Upper lobe of left lung (tissue), 4 donors: ENCODE data around the gene ATXN7L3.

Experiments used
- POLR2A ChIP-seq, 4 donors: fragments of 450-650 bp; IDR thresholded peaks; one replicate each; pipeline ENCODE4 v1.5.1; 2016 to 2017; ENCODE audit warnings: antibody characterized with exemption in 4 of 4, mild to moderate bottlenecking in 2 of 4
- POLR2AphosphoS5 ChIP-seq, 2 donors: sonication (generic); formaldehyde crosslinking; IDR thresholded peaks; one replicate each; pipeline ENCODE4 v1.5.1; 2017; ENCODE audit warnings: antibody characterized with exemption in 2 of 2
- TF ChIP-seq, protein P1 (sequence below), 6 experiments: fragments of 450-650 bp in 4 of 6; fragments of 200-600 bp in 2 of 6; sonication (generic) in 2 of 6; IDR thresholded peaks; one replicate each; pipeline ENCODE4 v1.5.1; 2016 to 2019; ENCODE audit warnings: antibody characterized with exemption in 6 of 6

DNA sequence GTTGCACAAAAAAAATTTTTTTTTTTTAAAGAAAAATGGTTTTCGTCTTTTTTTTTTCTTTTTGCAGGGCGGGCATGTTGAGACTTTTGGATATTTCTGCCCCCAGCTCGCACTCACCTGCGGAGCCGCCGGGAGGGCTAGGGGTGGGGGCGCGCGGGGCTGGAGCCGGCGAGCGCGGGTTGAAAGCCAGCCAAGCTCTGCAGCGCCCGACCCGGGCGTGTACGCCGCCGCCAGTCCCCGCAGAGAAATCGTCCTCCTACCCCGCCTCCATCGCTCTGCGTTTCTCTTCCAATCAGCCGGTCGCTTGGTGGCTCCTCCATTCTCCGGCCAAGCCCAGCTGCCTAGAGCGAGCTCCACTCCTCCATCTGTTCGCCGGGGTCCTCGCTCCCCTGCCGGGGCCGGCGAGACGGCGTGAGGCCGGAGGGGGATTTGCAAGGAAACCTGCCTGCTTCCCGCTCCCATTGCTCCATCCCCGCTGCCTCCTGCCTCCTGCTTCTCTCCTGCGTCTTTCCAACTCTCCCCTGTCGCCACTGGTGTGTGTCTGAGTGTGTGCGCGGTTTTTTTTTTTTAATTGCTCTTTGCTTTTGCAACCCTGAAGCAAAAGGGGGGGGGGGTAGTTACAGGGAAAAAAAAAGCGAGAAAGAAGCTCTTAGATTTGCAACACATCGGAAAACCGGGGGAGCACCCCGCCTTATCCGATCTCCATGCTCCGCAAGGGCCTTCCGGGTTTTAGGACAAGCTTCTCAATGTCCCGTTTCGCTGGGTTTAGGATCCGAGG is 21.6 kb upstream of the ATXN7L3 start:
- TF ChIP-seq POLR2AphosphoS5 (IDR thresholded peaks at IDR 0.05), result peak in 1 of 2 donors; percentile 20
- TF ChIP-seq, protein P1, sequence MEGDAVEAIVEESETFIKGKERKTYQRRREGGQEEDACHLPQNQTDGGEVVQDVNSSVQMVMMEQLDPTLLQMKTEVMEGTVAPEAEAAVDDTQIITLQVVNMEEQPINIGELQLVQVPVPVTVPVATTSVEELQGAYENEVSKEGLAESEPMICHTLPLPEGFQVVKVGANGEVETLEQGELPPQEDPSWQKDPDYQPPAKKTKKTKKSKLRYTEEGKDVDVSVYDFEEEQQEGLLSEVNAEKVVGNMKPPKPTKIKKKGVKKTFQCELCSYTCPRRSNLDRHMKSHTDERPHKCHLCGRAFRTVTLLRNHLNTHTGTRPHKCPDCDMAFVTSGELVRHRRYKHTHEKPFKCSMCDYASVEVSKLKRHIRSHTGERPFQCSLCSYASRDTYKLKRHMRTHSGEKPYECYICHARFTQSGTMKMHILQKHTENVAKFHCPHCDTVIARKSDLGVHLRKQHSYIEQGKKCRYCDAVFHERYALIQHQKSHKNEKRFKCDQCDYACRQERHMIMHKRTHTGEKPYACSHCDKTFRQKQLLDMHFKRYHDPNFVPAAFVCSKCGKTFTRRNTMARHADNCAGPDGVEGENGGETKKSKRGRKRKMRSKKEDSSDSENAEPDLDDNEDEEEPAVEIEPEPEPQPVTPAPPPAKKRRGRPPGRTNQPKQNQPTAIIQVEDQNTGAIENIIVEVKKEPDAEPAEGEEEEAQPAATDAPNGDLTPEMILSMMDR (IDR thresholded peaks at IDR 0.05), result peak in 1 of 6 experiments; percentile 16
- peak in 2 of 4 donors; percentile 34 to 55 for TF ChIP-seq POLR2A (IDR thresholded peaks at IDR 0.05)
